Measurements from ENCODE around the gene KYAT1.

The KYAT1 gene

GRCh38 chr9:128906741-128907140 lies 25.0 kb upstream of the KYAT1 start:
- DNase-seq: no peak

GRCh38 chr9:128905964-128906363 lies 24.2 kb upstream of the KYAT1 start:
- no peak for DNase-seq

- DNase-seq: no peak
Observed at GRCh38 chr9:128903871-128904620, 22.3 kb upstream of the KYAT1 start.

- no peak for DNase-seq
Observed at GRCh38 chr9:128903079-128903461, 21.3 kb upstream of the KYAT1 start.

- DNase-seq: no peak
Observed at GRCh38 chr9:128902351-128903078, 20.8 kb upstream of the KYAT1 start.

- no peak for DNase-seq
Observed at GRCh38 chr9:128901822-128902221, 20.1 kb upstream of the KYAT1 start.

- DNase-seq: no peak
Observed at GRCh38 chr9:128901379-128901778, 19.6 kb upstream of the KYAT1 start.

- DNase-seq: peak in 1 of 2 donors; percentile 43
Observed at GRCh38 chr9:128899566-128900322, 18.0 kb upstream of the KYAT1 start.

GRCh38 chr9:128898845-128899565 lies 17.3 kb upstream of the KYAT1 start:
- DNase-seq: no peak

- DNase-seq: no peak
Observed at GRCh38 chr9:128898382-128898781, 16.6 kb upstream of the KYAT1 start.

- no peak for DNase-seq
Observed at GRCh38 chr9:128895556-128895955, 13.8 kb upstream of the KYAT1 start.

- no peak for DNase-seq
Observed at GRCh38 chr9:128894764-128895163, 13.0 kb upstream of the KYAT1 start.

GRCh38 chr9:128893354-128893753 lies 11.6 kb upstream of the KYAT1 start:
- DNase-seq: no peak

- peak; percentile 31 to 81 for DNase-seq
Observed at GRCh38 chr9:128892221-128892921, 10.6 kb upstream of the KYAT1 start.

- DNase-seq: no peak
Observed at GRCh38 chr9:128891321-128892220, 9.8 kb upstream of the KYAT1 start.

- no peak for DNase-seq
Observed at GRCh38 chr9:128887914-128888350, 6.2 kb upstream of the KYAT1 start.

- no peak for DNase-seq
Observed at GRCh38 chr9:128887049-128887448, 5.3 kb upstream of the KYAT1 start.

- DNase-seq: no peak
Observed at GRCh38 chr9:128886211-128886891, 4.6 kb upstream of the KYAT1 start.

- no peak for DNase-seq
Observed at GRCh38 chr9:128885798-128886197, 4.0 kb upstream of the KYAT1 start.

GRCh38 chr9:128885376-128885775 lies 3.6 kb upstream of the KYAT1 start:
- no peak for DNase-seq

- no peak for DNase-seq
Observed at GRCh38 chr9:128884164-128884563, 2.4 kb upstream of the KYAT1 start.

Measured in inflammatory macrophage treated with lipopolysaccharide for 1 hour (primary cell).